ENCODE data around the gene CDC5L. TPM values are rescaled to one million over a fixed set of nuclear protein-coding genes. Genes with fewer than 3 reads are reported as not detected.

CDC5L gene
- total RNA-seq, 1 experiment from 2014 or later, result 43.9 TPM

DNA sequence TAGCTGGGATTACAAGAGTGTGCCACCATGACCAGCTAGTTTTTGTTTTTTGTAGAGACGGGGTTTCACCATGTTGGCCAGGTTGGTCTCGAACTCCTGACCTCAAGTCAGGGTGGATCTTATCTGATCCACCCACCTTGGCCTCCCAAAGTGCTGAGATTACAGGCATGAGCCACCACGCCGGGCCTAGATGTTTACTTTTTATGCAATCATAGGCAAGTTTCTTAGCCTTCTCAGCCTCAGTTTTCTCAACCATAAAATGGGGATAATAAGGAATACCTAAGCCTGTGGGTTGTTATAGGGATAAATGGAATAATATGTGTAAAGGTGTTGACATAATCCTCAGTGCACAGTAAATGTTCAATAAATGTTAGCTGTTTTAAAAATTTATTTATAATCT lies 35.2 kb upstream of the CDC5L start:
- TF ChIP-seq, protein P1, sequence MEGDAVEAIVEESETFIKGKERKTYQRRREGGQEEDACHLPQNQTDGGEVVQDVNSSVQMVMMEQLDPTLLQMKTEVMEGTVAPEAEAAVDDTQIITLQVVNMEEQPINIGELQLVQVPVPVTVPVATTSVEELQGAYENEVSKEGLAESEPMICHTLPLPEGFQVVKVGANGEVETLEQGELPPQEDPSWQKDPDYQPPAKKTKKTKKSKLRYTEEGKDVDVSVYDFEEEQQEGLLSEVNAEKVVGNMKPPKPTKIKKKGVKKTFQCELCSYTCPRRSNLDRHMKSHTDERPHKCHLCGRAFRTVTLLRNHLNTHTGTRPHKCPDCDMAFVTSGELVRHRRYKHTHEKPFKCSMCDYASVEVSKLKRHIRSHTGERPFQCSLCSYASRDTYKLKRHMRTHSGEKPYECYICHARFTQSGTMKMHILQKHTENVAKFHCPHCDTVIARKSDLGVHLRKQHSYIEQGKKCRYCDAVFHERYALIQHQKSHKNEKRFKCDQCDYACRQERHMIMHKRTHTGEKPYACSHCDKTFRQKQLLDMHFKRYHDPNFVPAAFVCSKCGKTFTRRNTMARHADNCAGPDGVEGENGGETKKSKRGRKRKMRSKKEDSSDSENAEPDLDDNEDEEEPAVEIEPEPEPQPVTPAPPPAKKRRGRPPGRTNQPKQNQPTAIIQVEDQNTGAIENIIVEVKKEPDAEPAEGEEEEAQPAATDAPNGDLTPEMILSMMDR (conservative IDR thresholded peaks at IDR 0.05; ENCODE audit: low read depth, low read length), result no peak
- no peak for TF ChIP-seq EZH2 (IDR thresholded peaks at IDR 0.05; ENCODE audit: borderline replicate concordance, low read depth, low read length, poor library complexity, severe bottlenecking)
- DNase-seq (ENCODE audit: low spot score), result no peak
- ChIA-PET POLR2A (ENCODE audit: low non-redundant PET) (no interaction called here), CTCF (no interaction called here)
- Histone ChIP-seq H3K27ac (ENCODE audit: low read depth, low read length, poor library complexity, severe bottlenecking) (no peak overlapping the region), H3K4me1 (ENCODE audit: insufficient read depth, low read length, poor library complexity, severe bottlenecking) (no peaks in the 10 kb centered on the region), H3K36me3 (ENCODE audit: insufficient read depth, low read length, poor library complexity, severe bottlenecking) (no peaks in the 10 kb centered on the region), H3K9me3 (ENCODE audit: low read depth, low read length, poor library complexity, severe bottlenecking) (no peaks in the 10 kb centered on the region), H3K4me3 (ENCODE audit: low read depth, low read length, poor library complexity, severe bottlenecking) (no peak overlapping the region), H3K27me3 (replicated peaks; ENCODE audit: insufficient read depth, low read depth, low read length, poor library complexity) (no peaks in the 10 kb centered on the region)
- intact Hi-C loops (cut with micrococcal nuclease; ENCODE audit: unreplicated experiment), result no loop called here
- BruUV-seq (replicated peaks), result no TSS peak

DNA sequence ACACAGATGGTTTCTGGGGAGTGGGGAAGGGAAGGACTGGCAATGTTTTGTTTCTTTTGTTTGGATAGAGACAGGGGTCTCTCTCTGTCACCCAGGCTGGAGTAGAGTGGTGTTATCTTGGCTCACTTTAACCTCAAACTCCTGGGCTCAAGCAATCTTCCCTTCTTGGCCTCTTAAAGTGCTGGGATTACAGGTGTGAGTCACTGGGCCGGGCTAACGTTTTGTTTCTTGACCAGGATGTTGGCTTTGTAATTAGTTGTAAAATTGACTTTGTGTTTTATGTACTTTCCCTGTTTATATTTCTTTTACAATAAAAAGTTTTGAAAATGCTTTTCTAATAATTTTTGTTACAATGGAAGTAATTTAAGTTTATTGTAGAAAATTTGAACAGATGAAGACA lies 34.2 kb upstream of the CDC5L start:
- H3K27me3 ChIP-seq (replicated peaks; ENCODE audit: insufficient read depth, low read depth, low read length, poor library complexity), result no peaks in the 10 kb centered on the region
- H3K36me3 ChIP-seq (ENCODE audit: insufficient read depth, low read length, poor library complexity, severe bottlenecking), result no peaks in the 10 kb centered on the region
- no peak overlapping the region for H3K27ac ChIP-seq (ENCODE audit: low read depth, low read length, poor library complexity, severe bottlenecking)
- DNase-seq (ENCODE audit: low spot score), result no peak
- no TSS peak for BruUV-seq (replicated peaks)
- TF ChIP-seq, protein P1 (conservative IDR thresholded peaks at IDR 0.05; ENCODE audit: low read depth, low read length), result no peak
- no peak for TF ChIP-seq EZH2 (IDR thresholded peaks at IDR 0.05; ENCODE audit: borderline replicate concordance, low read depth, low read length, poor library complexity, severe bottlenecking)
- no peaks in the 10 kb centered on the region for H3K9me3 ChIP-seq (ENCODE audit: low read depth, low read length, poor library complexity, severe bottlenecking)
- ChIA-PET POLR2A (ENCODE audit: low non-redundant PET) (no interaction called here), CTCF (no interaction called here)
- no peak overlapping the region for H3K4me3 ChIP-seq (ENCODE audit: low read depth, low read length, poor library complexity, severe bottlenecking)
- no peaks in the 10 kb centered on the region for H3K4me1 ChIP-seq (ENCODE audit: insufficient read depth, low read length, poor library complexity, severe bottlenecking)
- intact Hi-C loops (cut with micrococcal nuclease; ENCODE audit: unreplicated experiment), result no loop called here

DNA sequence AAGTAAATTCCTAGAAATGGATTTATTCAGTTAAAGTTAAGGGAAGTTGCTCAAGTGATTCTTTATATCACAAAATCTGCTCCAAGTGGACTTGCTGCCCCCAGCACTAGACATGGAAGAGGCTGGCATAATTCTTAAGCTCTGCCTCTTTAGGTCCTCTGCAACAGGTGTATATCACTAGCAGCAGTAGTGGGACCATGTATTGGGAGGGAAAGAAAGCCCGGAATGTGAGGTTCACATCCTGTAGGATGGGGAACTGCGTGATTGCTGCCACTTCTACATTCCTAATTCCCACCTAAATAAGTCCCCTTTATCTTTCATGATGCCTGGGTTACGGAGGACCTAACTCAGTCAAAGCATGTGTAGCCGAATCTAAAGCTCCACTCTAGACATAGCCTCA lies 31.9 kb upstream of the CDC5L start:
- TF ChIP-seq, protein P1 (conservative IDR thresholded peaks at IDR 0.05; ENCODE audit: low read depth, low read length), result no peak
- TF ChIP-seq EZH2 (IDR thresholded peaks at IDR 0.05; ENCODE audit: borderline replicate concordance, low read depth, low read length, poor library complexity, severe bottlenecking), result no peak
- DNase-seq (ENCODE audit: low spot score), result no peak
- no peaks in the 10 kb centered on the region for H3K4me1 ChIP-seq (ENCODE audit: insufficient read depth, low read length, poor library complexity, severe bottlenecking)
- intact Hi-C loops (cut with micrococcal nuclease; ENCODE audit: unreplicated experiment), result no loop called here
- BruUV-seq (replicated peaks), result no TSS peak
- ChIA-PET POLR2A (ENCODE audit: low non-redundant PET) (no interaction called here), CTCF (no interaction called here)
- no peaks in the 10 kb centered on the region for H3K27me3 ChIP-seq (replicated peaks; ENCODE audit: insufficient read depth, low read depth, low read length, poor library complexity)
- H3K4me3 ChIP-seq (ENCODE audit: low read depth, low read length, poor library complexity, severe bottlenecking), result no peak overlapping the region
- no peaks in the 10 kb centered on the region for H3K36me3 ChIP-seq (ENCODE audit: insufficient read depth, low read length, poor library complexity, severe bottlenecking)
- no peaks in the 10 kb centered on the region for H3K9me3 ChIP-seq (ENCODE audit: low read depth, low read length, poor library complexity, severe bottlenecking)
- no peak overlapping the region for H3K27ac ChIP-seq (ENCODE audit: low read depth, low read length, poor library complexity, severe bottlenecking)

Measured in A673 (cell line).